K562 (cell line): Measurements from ENCODE around the gene KRT28. TPM values are rescaled to one million over a fixed set of nuclear protein-coding genes. Genes with fewer than 3 reads are reported as not detected.

Experiments used
- ETV5 ChIP-seq: sonication (generic); formaldehyde crosslinking; IDR thresholded peaks from 2 replicates; pipeline ENCODE4 v1.4.0; 2020; ENCODE audit warnings: low read depth, mild to moderate bottlenecking, missing genetic modification reagents
- JUNB ChIP-seq: fragments of 450-650 bp; formaldehyde crosslinking; conservative IDR thresholded peaks from 2 replicates; pipeline ENCODE4 v1.4.0; 2020; ENCODE audit warnings: mild to moderate bottlenecking
- MBD2 ChIP-seq: sonication (generic); IDR thresholded peaks from 2 replicates; pipeline ENCODE4 v1.6.1; 2016; ENCODE audit warnings: low read depth, borderline replicate concordance
- PATZ1 ChIP-seq: fragments of 250-450 bp; sonication (Bioruptor Pico); IDR thresholded peaks from 2 replicates; pipeline ENCODE4 v1.5.0; 2020; ENCODE audit warnings: mild to moderate bottlenecking, borderline replicate concordance
- PPARD ChIP-seq: fragments of 250-450 bp; sonication (Bioruptor Pico); IDR thresholded peaks from 2 replicates; pipeline ENCODE4 v1.8.0; 2022; ENCODE audit warnings: inconsistent platforms, mild to moderate bottlenecking, moderate library complexity
- PRDM10 ChIP-seq: fragments of 450-650 bp; IDR thresholded peaks from 2 replicates; pipeline ENCODE4 v1.6.1; 2018; ENCODE audit not compliant: partially characterized antibody
- ZNF174 ChIP-seq: fragments of 250-450 bp; sonication (Bioruptor Pico); IDR thresholded peaks from 2 replicates; pipeline ENCODE4 v1.4.0; 2020; ENCODE audit warnings: mild to moderate bottlenecking
- ZNF23 ChIP-seq: fragments of 250-450 bp; sonication (Bioruptor Pico); IDR thresholded peaks from 2 replicates; pipeline ENCODE4 v1.4.0; 2020; ENCODE audit warnings: mild to moderate bottlenecking
- polyA plus RNA-seq, 8 experiments: library from polyadenylated mRNA; depleted of rRNA in 4 of 8; stranded (reverse) in 5 of 8; unstranded in 3 of 8; fragments of >200 nt; fragmentation: Nextera tagmentation in 2 of 8; fragmentation: Illumina TruSeq in 1 of 8; extraction: Ambion mirVana in 2 of 8; extraction: Trizol in 1 of 8; gene quantifications; 2 replicates each; pipeline versions ENCODE4 v1.2.1 to v1.2.3, GENCODE V29; 2011 to 2014; ENCODE audit warnings: inconsistent platforms in 1 of 8, missing spikeins in 1 of 8
- total RNA-seq, 7 experiments: library from RNA; depleted of rRNA in 6 of 7; stranded (reverse); fragments of >200 nt in 6 of 7; fragmentation: Illumina TruSeq in 2 of 7; extraction: Trizol in 2 of 7; gene quantifications; 2 replicates each; pipeline versions ENCODE4 v1.2.1 to v1.2.3, GENCODE V29; 2011 to 2021; ENCODE audit warnings: low replicate concordance in 1 of 7
- TF ChIP-seq, protein P1 (sequence below): fragments of 450-650 bp; IDR thresholded peaks from 2 replicates; pipeline ENCODE4 v1.6.1; 2016; ENCODE audit warnings: low read depth
- TF ChIP-seq, protein P2 (sequence below): fragments of 450-650 bp; formaldehyde crosslinking; IDR thresholded peaks from 2 replicates; pipeline ENCODE4 v1.4.0; 2022; ENCODE audit warnings: missing genetic modification characterization
- TF ChIP-seq, protein P3 (sequence below): IDR thresholded peaks from 2 replicates; pipeline ENCODE4 v1.6.1; 2016; ENCODE audit warnings: missing genetic modification characterization, missing compliant biosample characterization

The KRT28 gene
- total and polyA plus RNA-seq, 9 of the 15 experiments (the other 6 are each of a cell fraction or from before 2014, with no cell fraction given) = not detected

GRCh38 chr17:40803617-40804082, 3.9 kb upstream of the KRT28 start (continued):
- TF ChIP-seq ZNF23 (CRISPR knock-in tag) = no peak
- TF ChIP-seq PATZ1 = no peak
- TF ChIP-seq, protein P1, sequence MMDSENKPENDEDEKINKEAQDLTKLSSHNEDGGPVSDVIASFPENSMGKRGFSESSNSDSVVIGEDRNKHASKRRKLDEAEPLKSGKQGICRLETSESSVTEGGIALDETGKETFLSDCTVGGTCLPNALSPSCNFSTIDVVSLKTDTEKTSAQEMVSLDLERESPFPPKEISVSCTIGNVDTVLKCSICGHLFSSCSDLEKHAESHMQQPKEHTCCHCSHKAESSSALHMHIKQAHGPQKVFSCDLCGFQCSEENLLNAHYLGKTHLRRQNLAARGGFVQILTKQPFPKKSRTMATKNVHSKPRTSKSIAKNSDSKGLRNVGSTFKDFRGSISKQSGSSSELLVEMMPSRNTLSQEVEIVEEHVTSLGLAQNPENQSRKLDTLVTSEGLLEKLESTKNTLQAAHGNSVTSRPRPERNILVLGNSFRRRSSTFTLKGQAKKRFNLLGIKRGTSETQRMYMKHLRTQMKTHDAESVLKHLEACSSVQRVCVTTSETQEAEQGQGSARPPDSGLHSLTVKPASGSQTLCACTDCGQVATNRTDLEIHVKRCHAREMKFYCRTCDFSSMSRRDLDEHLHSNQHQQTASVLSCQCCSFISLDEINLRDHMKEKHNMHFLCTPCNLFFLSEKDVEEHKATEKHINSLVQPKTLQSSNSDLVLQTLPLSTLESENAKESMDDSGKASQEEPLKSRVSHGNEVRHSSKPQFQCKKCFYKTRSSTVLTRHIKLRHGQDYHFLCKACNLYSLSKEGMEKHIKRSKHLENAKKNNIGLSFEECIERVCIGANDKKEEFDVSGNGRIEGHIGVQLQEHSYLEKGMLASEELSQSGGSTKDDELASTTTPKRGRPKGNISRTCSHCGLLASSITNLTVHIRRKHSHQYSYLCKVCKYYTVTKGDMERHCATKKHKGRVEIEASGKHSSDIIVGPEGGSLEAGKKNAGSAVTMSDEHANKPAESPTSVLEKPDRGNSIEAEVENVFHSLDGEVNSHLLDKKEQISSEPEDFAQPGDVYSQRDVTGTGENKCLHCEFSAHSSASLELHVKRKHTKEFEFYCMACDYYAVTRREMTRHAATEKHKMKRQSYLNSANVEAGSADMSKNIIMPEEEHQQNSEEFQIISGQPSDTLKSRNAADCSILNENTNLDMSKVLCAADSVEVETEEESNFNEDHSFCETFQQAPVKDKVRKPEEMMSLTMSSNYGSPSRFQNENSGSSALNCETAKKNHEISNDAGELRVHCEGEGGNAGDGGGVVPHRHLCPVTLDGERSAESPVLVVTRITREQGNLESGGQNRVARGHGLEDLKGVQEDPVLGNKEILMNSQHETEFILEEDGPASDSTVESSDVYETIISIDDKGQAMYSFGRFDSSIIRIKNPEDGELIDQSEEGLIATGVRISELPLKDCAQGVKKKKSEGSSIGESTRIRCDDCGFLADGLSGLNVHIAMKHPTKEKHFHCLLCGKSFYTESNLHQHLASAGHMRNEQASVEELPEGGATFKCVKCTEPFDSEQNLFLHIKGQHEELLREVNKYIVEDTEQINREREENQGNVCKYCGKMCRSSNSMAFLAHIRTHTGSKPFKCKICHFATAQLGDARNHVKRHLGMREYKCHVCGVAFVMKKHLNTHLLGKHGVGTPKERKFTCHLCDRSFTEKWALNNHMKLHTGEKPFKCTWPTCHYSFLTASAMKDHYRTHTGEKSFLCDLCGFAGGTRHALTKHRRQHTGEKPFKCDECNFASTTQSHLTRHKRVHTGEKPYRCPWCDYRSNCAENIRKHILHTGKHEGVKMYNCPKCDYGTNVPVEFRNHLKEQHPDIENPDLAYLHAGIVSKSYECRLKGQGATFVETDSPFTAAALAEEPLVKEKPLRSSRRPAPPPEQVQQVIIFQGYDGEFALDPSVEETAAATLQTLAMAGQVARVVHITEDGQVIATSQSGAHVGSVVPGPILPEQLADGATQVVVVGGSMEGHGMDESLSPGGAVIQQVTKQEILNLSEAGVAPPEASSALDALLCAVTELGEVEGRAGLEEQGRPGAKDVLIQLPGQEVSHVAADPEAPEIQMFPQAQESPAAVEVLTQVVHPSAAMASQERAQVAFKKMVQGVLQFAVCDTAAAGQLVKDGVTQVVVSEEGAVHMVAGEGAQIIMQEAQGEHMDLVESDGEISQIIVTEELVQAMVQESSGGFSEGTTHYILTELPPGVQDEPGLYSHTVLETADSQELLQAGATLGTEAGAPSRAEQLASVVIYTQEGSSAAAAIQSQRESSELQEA = no peak
- TF ChIP-seq, protein P2, sequence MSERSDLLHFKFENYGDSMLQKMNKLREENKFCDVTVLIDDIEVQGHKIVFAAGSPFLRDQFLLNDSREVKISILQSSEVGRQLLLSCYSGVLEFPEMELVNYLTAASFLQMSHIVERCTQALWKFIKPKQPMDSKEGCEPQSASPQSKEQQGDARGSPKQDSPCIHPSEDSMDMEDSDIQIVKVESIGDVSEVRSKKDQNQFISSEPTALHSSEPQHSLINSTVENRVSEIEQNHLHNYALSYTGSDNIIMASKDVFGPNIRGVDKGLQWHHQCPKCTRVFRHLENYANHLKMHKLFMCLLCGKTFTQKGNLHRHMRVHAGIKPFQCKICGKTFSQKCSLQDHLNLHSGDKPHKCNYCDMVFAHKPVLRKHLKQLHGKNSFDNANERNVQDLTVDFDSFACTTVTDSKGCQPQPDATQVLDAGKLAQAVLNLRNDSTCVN (CRISPR knock-in tag) = no peak
- TF ChIP-seq, protein P3, sequence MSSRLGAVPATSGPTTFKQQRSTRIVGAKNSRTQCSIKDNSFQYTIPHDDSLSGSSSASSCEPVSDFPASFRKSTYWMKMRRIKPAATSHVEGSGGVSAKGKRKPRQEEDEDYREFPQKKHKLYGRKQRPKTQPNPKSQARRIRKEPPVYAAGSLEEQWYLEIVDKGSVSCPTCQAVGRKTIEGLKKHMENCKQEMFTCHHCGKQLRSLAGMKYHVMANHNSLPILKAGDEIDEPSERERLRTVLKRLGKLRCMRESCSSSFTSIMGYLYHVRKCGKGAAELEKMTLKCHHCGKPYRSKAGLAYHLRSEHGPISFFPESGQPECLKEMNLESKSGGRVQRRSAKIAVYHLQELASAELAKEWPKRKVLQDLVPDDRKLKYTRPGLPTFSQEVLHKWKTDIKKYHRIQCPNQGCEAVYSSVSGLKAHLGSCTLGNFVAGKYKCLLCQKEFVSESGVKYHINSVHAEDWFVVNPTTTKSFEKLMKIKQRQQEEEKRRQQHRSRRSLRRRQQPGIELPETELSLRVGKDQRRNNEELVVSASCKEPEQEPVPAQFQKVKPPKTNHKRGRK (tag) = no peak
- no peak for TF ChIP-seq ETV5
- no peak for TF ChIP-seq MBD2
- TF ChIP-seq JUNB = no peak
- TF ChIP-seq ZNF174 (CRISPR knock-in tag) = no peak
- TF ChIP-seq PRDM10 = no peak
- no peak for TF ChIP-seq PPARD (CRISPR knock-in tag)
